Fibroblast of lung (primary cell): ENCODE results near the gene MICALL1. TPM values are rescaled to one million over a fixed set of nuclear protein-coding genes. Genes with fewer than 3 reads are reported as not detected.

Experiments
- DNase-seq, 2 donors: peaks; one replicate each; pipeline versions ENCODE4 v3.0.0 to v3.0.0-alpha.2; 2010; ENCODE audit warnings: low read depth in 2 of 2
- H2AFZ ChIP-seq: 2 replicates; pipeline ENCODE4 v1.5.1; 2012; ENCODE audit warnings: low read length, control low read depth, inconsistent platforms
- H3K27ac ChIP-seq: 2 replicates; pipeline ENCODE4 v1.5.1; 2011; ENCODE audit warnings: low read length, control low read depth; ENCODE audit not compliant: insufficient read depth
- H3K27me3 ChIP-seq: 2 replicates; pipeline ENCODE4 v1.5.1; 2011; ENCODE audit warnings: mild to moderate bottlenecking, low read length; ENCODE audit not compliant: control insufficient read depth, insufficient read depth
- H3K36me3 ChIP-seq: 2 replicates; pipeline ENCODE4 v1.5.1; 2011; ENCODE audit warnings: low read length; ENCODE audit not compliant: control insufficient read depth, insufficient read depth
- H3K4me1 ChIP-seq: 2 replicates; pipeline ENCODE4 v1.5.1; 2011; ENCODE audit warnings: low read length; ENCODE audit not compliant: control insufficient read depth, insufficient read depth; ENCODE audit errors: extremely low read depth
- H3K4me2 ChIP-seq: 2 replicates; pipeline ENCODE4 v1.5.1; 2011; ENCODE audit warnings: low read length, control low read depth; ENCODE audit not compliant: insufficient read depth; ENCODE audit errors: extremely low read depth
- H3K4me3 ChIP-seq, 4 experiments: fragments of 200-600 bp in 1 of 4; sonication (generic) in 1 of 4; replicated peaks in 1 of 4; 2 replicates each; pipeline ENCODE4 v1.5.1; 2011 to 2016; ENCODE audit warnings: low read length in 4 of 4, low read depth in 3 of 4, mild to moderate bottlenecking in 3 of 4, control low read depth in 2 of 4, inconsistent platforms in 1 of 4, mixed read lengths in 1 of 4; ENCODE audit not compliant: insufficient read depth in 1 of 4; ENCODE audit errors: control extremely low read depth in 1 of 4
- H3K79me2 ChIP-seq: 2 replicates; pipeline ENCODE4 v1.5.1; 2012; ENCODE audit warnings: mild to moderate bottlenecking, low read length, inconsistent platforms; ENCODE audit not compliant: control insufficient read depth, insufficient read depth
- H3K9ac ChIP-seq: 2 replicates; pipeline ENCODE4 v1.5.1; 2011; ENCODE audit warnings: mild to moderate bottlenecking, low read length, control low read depth; ENCODE audit not compliant: insufficient read depth
- H3K9me3 ChIP-seq: 2 replicates; pipeline ENCODE4 v1.5.1; 2012; ENCODE audit warnings: low read depth, low read length; ENCODE audit not compliant: control insufficient read depth, insufficient read depth
- H4K20me1 ChIP-seq: 2 replicates; pipeline ENCODE4 v1.5.1; 2011; ENCODE audit warnings: low read length; ENCODE audit not compliant: control insufficient read depth, insufficient read depth; ENCODE audit errors: extremely low read depth
- CTCF ChIP-seq, 2 donors: IDR thresholded peaks in 1 of 2; conservative IDR thresholded peaks in 1 of 2; 1 replicate in 1 of 2; 2 replicates in 1 of 2; pipeline ENCODE4 v1.5.1; 2011 to 2012; ENCODE audit warnings: low read length in 2 of 2, control low read depth in 1 of 2, inconsistent platforms in 1 of 2, low read depth in 1 of 2, mild to moderate bottlenecking in 1 of 2
- EZH2 ChIP-seq: IDR thresholded peaks from 2 replicates; pipeline ENCODE4 v1.5.1; 2012; ENCODE audit warnings: low read length, control low read depth, mild to moderate bottlenecking; ENCODE audit errors: missing control alignments
- polyA plus RNA-seq, 2 donors: library from polyadenylated mRNA; depleted of rRNA in 1 of 2; stranded (reverse) in 1 of 2; unstranded in 1 of 2; fragments of >200 nt; gene quantifications; 2 replicates each; pipeline ENCODE4 v1.2.1, GENCODE V29; 2011 to 2012; ENCODE audit warnings: missing spikeins in 1 of 2
- total RNA-seq: library from RNA; depleted of rRNA; stranded (reverse); fragments of >200 nt; gene quantifications from 2 replicates; pipeline ENCODE4 v1.2.1, GENCODE V29; 2014

Gene MICALL1
- total and polyA plus RNA-seq, 2 donors (not counting 1 experiment from before 2014, with no cell fraction given): 17.2 to 19.5 TPM

DNA sequence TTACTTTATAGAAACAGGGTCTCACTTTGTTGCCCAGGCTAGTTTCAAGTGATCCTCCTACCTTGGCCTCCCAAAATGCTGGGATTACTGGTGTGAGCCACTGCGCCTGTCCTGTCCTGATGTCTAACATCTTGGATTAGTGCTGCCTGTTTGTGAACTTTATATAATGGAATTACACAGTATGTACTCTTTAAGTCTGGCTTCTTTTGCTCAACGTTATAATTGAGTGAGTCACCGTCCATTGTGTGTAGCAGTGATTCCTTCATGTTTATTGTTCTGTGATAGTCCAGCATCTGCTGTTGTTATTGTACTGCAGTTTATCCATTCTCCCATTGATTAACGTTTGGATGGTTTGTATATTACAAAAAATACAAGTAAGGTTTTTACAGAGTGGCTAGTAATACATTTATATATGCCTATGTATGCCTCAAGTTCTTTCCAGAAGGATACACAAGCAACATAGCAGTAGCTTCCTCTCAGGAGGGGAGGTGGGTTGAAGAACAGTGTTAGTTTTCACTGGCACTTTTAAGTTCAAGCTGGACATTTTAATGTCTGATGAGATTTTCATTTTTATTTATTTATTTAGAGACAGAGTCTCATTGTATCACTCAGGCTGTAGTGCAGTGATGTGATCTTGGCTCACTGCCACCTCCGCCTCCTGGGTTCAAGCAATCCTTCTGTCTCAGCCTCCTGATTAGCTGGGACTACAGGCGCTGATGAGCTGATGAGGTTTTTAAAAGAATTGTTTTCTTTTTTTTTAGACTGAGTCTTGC lies 25.2 kb upstream of the MICALL1 start:
- Histone ChIP-seq H3K79me2 (peaks cover 9% of the 10 kb centered on the region), H4K20me1 (no peaks in the 10 kb centered on the region), H3K9ac (no peak overlapping the region), H3K36me3 (peaks cover 14% of the 10 kb centered on the region), H3K27me3 (no peaks in the 10 kb centered on the region), H3K4me2 (no peak overlapping the region), H3K9me3 (no peaks in the 10 kb centered on the region), H3K4me3 (no peak overlapping the region), H3K4me1 (peaks cover 4% of the 10 kb centered on the region), H3K27ac (no peak overlapping the region), H2AFZ (no peak overlapping the region)
- peak; percentile 63 to 67 for DNase-seq
- no peak for TF ChIP-seq CTCF (conservative IDR thresholded peaks at IDR 0.05 in 1 of 2, IDR thresholded peaks at IDR 0.05 in 1 of 2; ENCODE audit: low read depth in 1 of 2, low read length in 2 of 2)
- no peak for TF ChIP-seq EZH2

DNA sequence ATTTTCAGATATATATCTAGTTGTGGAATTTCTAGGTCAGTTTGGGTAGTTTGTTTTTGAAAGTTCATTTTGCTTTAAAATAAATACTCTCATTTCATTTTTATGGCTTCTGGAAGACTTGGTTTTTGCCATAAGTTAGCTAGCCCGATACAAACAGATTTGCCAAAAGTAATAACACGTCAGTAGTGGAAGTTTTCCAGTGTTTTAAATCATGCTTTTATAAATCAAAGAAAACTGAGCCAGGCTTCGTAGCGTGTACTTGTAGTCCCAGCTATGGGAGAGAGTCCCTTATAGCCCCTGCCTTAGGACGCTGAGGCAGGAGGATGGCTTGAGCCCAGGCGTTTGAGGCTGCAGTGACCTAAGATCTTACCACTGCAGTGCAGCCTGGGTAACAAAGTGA lies 21.7 kb upstream of the MICALL1 start:
- Histone ChIP-seq H3K4me1 (peaks cover 14% of the 10 kb centered on the region), H3K27ac (no peak overlapping the region), H3K9me3 (no peaks in the 10 kb centered on the region), H3K79me2 (peaks cover 9% of the 10 kb centered on the region), H4K20me1 (no peaks in the 10 kb centered on the region), H3K4me2 (no peak overlapping the region), H3K36me3 (peaks cover 10% of the 10 kb centered on the region), H3K27me3 (no peaks in the 10 kb centered on the region), H3K9ac (no peak overlapping the region), H2AFZ (no peak overlapping the region), H3K4me3 (no peak overlapping the region)
- TF ChIP-seq CTCF (conservative IDR thresholded peaks at IDR 0.05 in 1 of 2, IDR thresholded peaks at IDR 0.05 in 1 of 2; ENCODE audit: low read depth in 1 of 2, low read length in 2 of 2) (no peak), EZH2 (no peak)
- DNase-seq: peak in 1 of 2 donors; percentile 74

- no peak overlapping the region for H3K4me3 ChIP-seq
- no peaks in the 10 kb centered on the region for H3K27me3 ChIP-seq
- DNase-seq: peak; percentile 82 to 93
- TF ChIP-seq CTCF (conservative IDR thresholded peaks at IDR 0.05 in 1 of 2, IDR thresholded peaks at IDR 0.05 in 1 of 2; ENCODE audit: low read depth in 1 of 2, low read length in 2 of 2) (peak; percentile 67 to 87), EZH2 (no peak)
- H3K36me3 ChIP-seq: peaks cover 8% of the 10 kb centered on the region
- peaks cover 12% of the 10 kb centered on the region for H3K4me1 ChIP-seq
- no peak overlapping the region for H2AFZ ChIP-seq
- H3K9me3 ChIP-seq: no peaks in the 10 kb centered on the region
- H3K79me2 ChIP-seq: peaks cover 4% of the 10 kb centered on the region
- H3K4me2 ChIP-seq: peak overlapping the region; percentile 40
- no peak overlapping the region for H3K9ac ChIP-seq
- no peaks in the 10 kb centered on the region for H4K20me1 ChIP-seq
- H3K27ac ChIP-seq: peak overlapping the region; percentile 12
Measured at GRCh38 chr22:37887584-37888378, 18.3 kb upstream of the MICALL1 start.
